Endothelial cell of umbilical vein (primary cell): ENCODE data around the gene HERC5. TPM values are rescaled to one million over a fixed set of nuclear protein-coding genes. Genes with fewer than 3 reads are reported as not detected.

Source experiments
- BruUV-seq: library from RNA; stranded (reverse); fragments of 400-500 nt; replicated peaks from 2 replicates; lab custom pipeline; 2021; lab: Mats Ljungman, UMichigan
- CTCF ChIA-PET: fragments of 300-600, 350-600 bp; sonication (Branson Sonifier 250); formaldehyde crosslinking; loops from one replicate; lab custom pipeline; 2021; ENCODE audit warnings: antibody characterized with exemption, inconsistent platforms; lab: Charles Lee
- POLR2A ChIA-PET: fragments of 300-600, 350-600 bp; sonication (Branson Sonifier 250); formaldehyde crosslinking; loops from one replicate; lab custom pipeline; 2021; ENCODE audit warnings: antibody characterized with exemption, inconsistent platforms; lab: Charles Lee
- DNase-seq: peaks from one replicate; pipeline ENCODE4 v3.0.0-alpha.2; 2011; ENCODE audit warnings: low read depth, low spot score
- FAIRE-seq: peaks from 2 replicates; lab custom pipeline; 2011; peaks lifted over from hg19 to GRCh38; lab: Jason Lieb, UNC
- H2AFZ ChIP-seq: 2 replicates; pipeline ENCODE4 v1.6.0; 2012; ENCODE audit warnings: low read depth, low read length, control low read depth, inconsistent platforms
- H3K27ac ChIP-seq: 2 replicates; pipeline ENCODE4 v1.5.1; 2011; ENCODE audit warnings: low read depth, mild to moderate bottlenecking, control low read depth, low read length, moderate library complexity; ENCODE audit not compliant: insufficient read depth
- H3K27me3 ChIP-seq, 2 experiments: 2 replicates each; pipeline versions ENCODE4 v1.6.0 to v1.6.1; 2011; ENCODE audit warnings: low read length in 2 of 2, mixed read lengths in 1 of 2; ENCODE audit not compliant: control insufficient read depth in 2 of 2, insufficient read depth in 2 of 2
- H3K36me3 ChIP-seq, 2 experiments: 2 replicates in 1 of 2; 3 replicates in 1 of 2; pipeline ENCODE4 v1.5.1; 2011; ENCODE audit warnings: low read length in 2 of 2, mild to moderate bottlenecking in 1 of 2, moderate library complexity in 1 of 2; ENCODE audit not compliant: control insufficient read depth in 2 of 2, insufficient read depth in 2 of 2; ENCODE audit errors: extremely low read depth in 1 of 2
- H3K4me1 ChIP-seq: 3 replicates; pipeline ENCODE4 v1.5.1; 2011; ENCODE audit warnings: mild to moderate bottlenecking, low read length; ENCODE audit not compliant: control insufficient read depth, insufficient read depth; ENCODE audit errors: extremely low read depth
- H3K4me2 ChIP-seq: 2 replicates; pipeline ENCODE4 v1.6.1; 2011; ENCODE audit warnings: low read length, control low read depth, mixed read lengths; ENCODE audit not compliant: insufficient read depth
- H3K4me3 ChIP-seq, 3 experiments: fragments of 200-600 bp in 1 of 3; sonication (generic), shearing (Covaris generic) in 1 of 3; replicated peaks in 1 of 3; 2 replicates each; pipeline ENCODE4 v1.5.1; 2011 to 2016; ENCODE audit warnings: control low read depth in 3 of 3, low read length in 3 of 3, mild to moderate bottlenecking in 2 of 3, inconsistent platforms in 1 of 3, low read depth in 1 of 3, moderate library complexity in 1 of 3; ENCODE audit not compliant: insufficient read depth in 1 of 3
- H3K79me2 ChIP-seq: 2 replicates; pipeline ENCODE4 v1.6.0; 2012; ENCODE audit warnings: low read length, inconsistent platforms; ENCODE audit not compliant: control insufficient read depth, insufficient read depth
- H3K9ac ChIP-seq: replicated peaks from 2 replicates; pipeline ENCODE3; 2011; ENCODE audit warnings: low read length, control low read depth; ENCODE audit not compliant: insufficient read depth; ENCODE audit errors: extremely low read depth
- H3K9me1 ChIP-seq: replicated peaks from 3 replicates; pipeline ENCODE4 v1.6.0; 2011; ENCODE audit warnings: mild to moderate bottlenecking, low read length; ENCODE audit not compliant: control insufficient read depth, insufficient read depth; ENCODE audit errors: extremely low read depth
- H3K9me3 ChIP-seq: replicated peaks from 2 replicates; pipeline ENCODE4 v1.5.1; 2012; ENCODE audit warnings: low read length, inconsistent platforms; ENCODE audit not compliant: control insufficient read depth, insufficient read depth
- H4K20me1 ChIP-seq: replicated peaks from 2 replicates; pipeline ENCODE3; 2011; ENCODE audit warnings: mild to moderate bottlenecking, low read length; ENCODE audit not compliant: control insufficient read depth, insufficient read depth; ENCODE audit errors: extremely low read depth
- CTCF ChIP-seq, 2 donors: IDR thresholded peaks; 1 replicate in 1 of 2; 2 replicates in 1 of 2; pipeline ENCODE4 v1.5.1; 2011; ENCODE audit warnings: low read length in 2 of 2, mild to moderate bottlenecking in 2 of 2, moderate library complexity in 2 of 2, control low read depth in 1 of 2, inconsistent platforms in 1 of 2, low read depth in 1 of 2; ENCODE audit not compliant: insufficient read depth in 1 of 2; ENCODE audit errors: extremely low read depth in 1 of 2
- EZH2 ChIP-seq: IDR thresholded peaks from 2 replicates; pipeline ENCODE4 v1.6.1; 2012; ENCODE audit warnings: borderline replicate concordance, low read depth, mild to moderate bottlenecking, moderate library complexity, low read length, inconsistent platforms; ENCODE audit not compliant: severe bottlenecking
- FOS ChIP-seq: IDR thresholded peaks from 2 replicates; pipeline ENCODE4 v1.6.1; 2011; ENCODE audit warnings: mild to moderate bottlenecking, low read length, moderate library complexity, borderline replicate concordance; ENCODE audit not compliant: insufficient read depth
- GATA2 ChIP-seq: IDR thresholded peaks from 2 replicates; pipeline ENCODE4 v1.7.0; 2011; ENCODE audit warnings: low read depth, mild to moderate bottlenecking, moderate library complexity, mixed read lengths, low read length; ENCODE audit not compliant: insufficient read length, insufficient read depth
- JUN ChIP-seq: IDR thresholded peaks from 2 replicates; pipeline ENCODE4 v1.6.1; 2011; ENCODE audit warnings: borderline replicate concordance, low read depth; ENCODE audit not compliant: insufficient read length, insufficient read depth
- MAX ChIP-seq: IDR thresholded peaks from 2 replicates; pipeline ENCODE4 v1.6.1; 2011; ENCODE audit not compliant: insufficient read depth, insufficient read length
- MYC ChIP-seq: IDR thresholded peaks from one replicate; pipeline ENCODE4 v1.6.1; 2011; ENCODE audit warnings: mild to moderate bottlenecking, low read depth, low read length
- POLR2A ChIP-seq: IDR thresholded peaks from 2 replicates; pipeline ENCODE4 v1.6.1; 2012; ENCODE audit warnings: low read depth, mild to moderate bottlenecking, control low read depth, low read length
- POLR2AphosphoS5 ChIP-seq: IDR thresholded peaks from 2 replicates; pipeline ENCODE4 v1.6.1; 2012; ENCODE audit warnings: low read depth, mild to moderate bottlenecking, control low read depth, low read length, moderate library complexity; ENCODE audit not compliant: insufficient read depth
- dilution Hi-C: fragments of 300-500 bp; cut with MboI; formaldehyde crosslinking; loops from one replicate; pipeline ENCODE4 v1.15.0; 2019; ENCODE audit warnings: low sequenced_read_pairs; ENCODE audit not compliant: extremely low pct_ligation_motif_present
- intact Hi-C: fragments of 100-400 bp; cut with micrococcal nuclease; formaldehyde crosslinking; loops from one replicate; pipeline ENCODE4 v1.10.0; 2022
- polyA plus RNA-seq, 4 experiments: library from polyadenylated mRNA; depleted of rRNA in 3 of 4; stranded (reverse) in 3 of 4; unstranded in 1 of 4; fragments of >200 nt; gene quantifications; 2 replicates each; pipeline versions ENCODE4 v1.2.1 to v1.2.3, GENCODE V29; 2011 to 2012; ENCODE audit warnings: missing spikeins in 1 of 4
- total RNA-seq: library from RNA; stranded (reverse); gene quantifications from 2 replicates; pipeline ENCODE4 v1.2.3, GENCODE V29; 2021

Gene HERC5
- total and polyA plus RNA-seq, 2 donors (not counting 3 experiments of a cell fraction or from before 2014, with no cell fraction given): 0.19 to 0.91 TPM

GRCh38 chr4:88451205-88451604 is 5.7 kb upstream of the HERC5 start:
- H3K4me2 ChIP-seq: no peak overlapping the region
- H3K4me1 ChIP-seq: no peaks in the 10 kb centered on the region
- BruUV-seq: no TSS peak
- intact Hi-C loops (loop anchor here (10.0 kb wide), 3 partner anchors 144 to 796 kb away; partner anchors contain the start of genes DMP1 and HERC3), dilution Hi-C loops (no loop called here)
- no peak overlapping the region for H3K27ac ChIP-seq
- no peak overlapping the region for H3K9ac ChIP-seq
- DNase-seq (no peak), FAIRE-seq (no peak)
- H3K9me3 ChIP-seq: no peaks in the 10 kb centered on the region
- H3K9me1 ChIP-seq: no peaks in the 10 kb centered on the region
- H3K36me3 ChIP-seq: no peaks in the 10 kb centered on the region
- H3K27me3 ChIP-seq: no peaks in the 10 kb centered on the region
- no peaks in the 10 kb centered on the region for H4K20me1 ChIP-seq
- CTCF ChIA-PET: interaction anchor here (1.0 kb wide), 1 partner anchor 232 kb away, joined by 4 read pairs; no protein-coding TSS in a partner anchor
- TF ChIP-seq POLR2AphosphoS5 (no peak), CTCF (IDR thresholded peaks at IDR 0.05; ENCODE audit: extremely low read depth in 1 of 2, insufficient read depth in 1 of 2, low read depth in 1 of 2, low read length in 2 of 2) (no peak), GATA2 (no peak), JUN (no peak)
- POLR2A ChIA-PET: no interaction called here
- no peak overlapping the region for H3K4me3 ChIP-seq
- H2AFZ ChIP-seq: no peak overlapping the region
- no peaks in the 10 kb centered on the region for H3K79me2 ChIP-seq

GRCh38 chr4:88452912-88453311 is 4.0 kb upstream of the HERC5 start:
- H2AFZ ChIP-seq: no peak overlapping the region
- TF ChIP-seq FOS: no peak
- no peak for TF ChIP-seq GATA2
- no peak for TF ChIP-seq EZH2
- TF ChIP-seq POLR2A: no peak
- TF ChIP-seq JUN: no peak
- no peak for TF ChIP-seq MYC
- TF ChIP-seq POLR2AphosphoS5: no peak
- no peak for TF ChIP-seq MAX
- TF ChIP-seq CTCF (IDR thresholded peaks at IDR 0.05; ENCODE audit: extremely low read depth in 1 of 2, insufficient read depth in 1 of 2, low read depth in 1 of 2, low read length in 2 of 2): no peak
- intact Hi-C loops (loop anchor here (10.0 kb wide), 3 partner anchors 142 to 798 kb away; partner anchors contain the start of genes DMP1 and HERC3), dilution Hi-C loops (no loop called here)
- no peak overlapping the region for H3K4me2 ChIP-seq
- no peak overlapping the region for H3K9ac ChIP-seq
- H4K20me1 ChIP-seq: no peaks in the 10 kb centered on the region
- H3K9me3 ChIP-seq: no peaks in the 10 kb centered on the region
- no peaks in the 10 kb centered on the region for H3K79me2 ChIP-seq
- no peak for FAIRE-seq
- H3K27ac ChIP-seq: no peak overlapping the region
- H3K36me3 ChIP-seq: no peaks in the 10 kb centered on the region
- H3K4me3 ChIP-seq: no peak overlapping the region
- DNase-seq: no peak
- BruUV-seq: no TSS peak
- POLR2A ChIA-PET: no interaction called here
- peaks cover 4 to 6% of the 10 kb centered on the region in 2 experiments for H3K27me3 ChIP-seq
- CTCF ChIA-PET: no interaction called here
- H3K9me1 ChIP-seq: no peaks in the 10 kb centered on the region
- H3K4me1 ChIP-seq: no peaks in the 10 kb centered on the region
